HCT116 (cell line): Measurements from ENCODE around the gene ZNF628. TPM values are rescaled to one million over a fixed set of nuclear protein-coding genes. Genes with fewer than 3 reads are reported as not detected.
A peak's percentile ranks its signal among the peaks of the same experiment; 100 is the strongest.

ENCODE experiments used
- ATAC-seq: fragments of 200-7000 bp; cut with Tn5 transposase; 2 replicates; pipeline ENCODE4 v1.9.1; 2020; ENCODE audit warnings: mild to moderate bottlenecking, moderate library complexity
- BruUV-seq: library from RNA; stranded (reverse); fragments of 400-500 nt; replicated peaks from 2 replicates; lab custom pipeline; 2021; lab: Mats Ljungman, UMichigan
- CTCF ChIA-PET: fragments of 300-600 bp; sonication (Branson Sonifier 250); formaldehyde crosslinking; loops from one replicate; lab custom pipeline; 2021; ENCODE audit warnings: antibody characterized with exemption; lab: Charles Lee
- POLR2A ChIA-PET: fragments of 300-600, 350-600 bp; sonication (Branson Sonifier 250); formaldehyde crosslinking; loops from one replicate; lab custom pipeline; 2021; ENCODE audit warnings: antibody characterized with exemption; lab: Charles Lee
- RAD21 ChIA-PET, 2 experiments: fragments of 300-600 bp; sonication (Branson Sonifier 250); formaldehyde crosslinking; loops; one replicate each; lab custom pipeline; 2023; ENCODE audit warnings: low total read pairs in 2 of 2; ENCODE audit not compliant: uncharacterized antibody in 2 of 2, unreplicated experiment in 2 of 2, low non-redundant PET in 1 of 2; lab: Charles Lee
- DNase-seq: peaks from one replicate; pipeline ENCODE4 v3.0.0-alpha.2; 2010; ENCODE audit warnings: low read depth, low spot score
- H2AFZ ChIP-seq: fragments of 200-600 bp; shearing (Covaris generic), sonication (generic); 2 replicates; pipeline ENCODE4 v1.6.1; 2017; ENCODE audit warnings: low read depth, mixed run types, mixed read lengths, antibody characterized with exemption, low read length; ENCODE audit not compliant: poor library complexity, severe bottlenecking
- H3K27ac ChIP-seq: 2 replicates; pipeline ENCODE4 v1.5.1; 2012; ENCODE audit warnings: low read depth, low read length
- H3K27me3 ChIP-seq: fragments of 200-600 bp; sonication (generic); 2 replicates; pipeline ENCODE4 v1.6.1; 2016; ENCODE audit warnings: mixed run types, low read length, mixed read lengths; ENCODE audit not compliant: insufficient read depth
- H3K36me3 ChIP-seq, 2 experiments: fragments of 200-500 bp in 1 of 2; fragments of 200-600 bp in 1 of 2; sonication (Bioruptor generic) in 1 of 2; sonication (generic) in 1 of 2; 2 replicates each; pipeline versions ENCODE4 v1.5.1 to v1.6.1; 2014 to 2016; ENCODE audit warnings: low read length in 2 of 2, inconsistent platforms in 1 of 2, mixed read lengths in 1 of 2, mixed run types in 1 of 2; ENCODE audit not compliant: insufficient read depth in 2 of 2, control insufficient read depth in 1 of 2
- H3K4me1 ChIP-seq, 2 experiments: fragments of 200-600 bp in 1 of 2; sonication (generic) in 1 of 2; 2 replicates each; pipeline versions ENCODE4 v1.5.1 to v1.6.1; 2012 to 2017; ENCODE audit warnings: low read length in 2 of 2, inconsistent platforms in 1 of 2, mild to moderate bottlenecking in 1 of 2, mixed read lengths in 1 of 2, mixed run types in 1 of 2, moderate library complexity in 1 of 2; ENCODE audit not compliant: insufficient read depth in 2 of 2, control insufficient read depth in 1 of 2
- H3K4me2 ChIP-seq: fragments of 200-600 bp; sonication (generic); 2 replicates; pipeline ENCODE4 v1.6.1; 2017; ENCODE audit warnings: mixed run types, low read length, mixed read lengths
- H3K4me3 ChIP-seq, 2 experiments: fragments of 200-600 bp in 1 of 2; sonication (generic) in 1 of 2; replicated peaks in 1 of 2; 2 replicates each; pipeline ENCODE4 v1.5.1; 2011 to 2016; ENCODE audit warnings: low read length in 2 of 2, control low read depth in 1 of 2, low read depth in 1 of 2, mild to moderate bottlenecking in 1 of 2, mixed read lengths in 1 of 2, mixed run types in 1 of 2
- H3K79me2 ChIP-seq: fragments of 200-600 bp; sonication (generic); 2 replicates; pipeline ENCODE4 v1.6.1; 2017; ENCODE audit warnings: mild to moderate bottlenecking, mixed run types, low read length, moderate library complexity, mixed read lengths; ENCODE audit not compliant: insufficient read depth
- H3K9ac ChIP-seq: fragments of 200-600 bp; sonication (generic); 2 replicates; pipeline ENCODE4 v1.6.1; 2016; ENCODE audit warnings: low read length, mixed read lengths
- H3K9me2 ChIP-seq: fragments of 200-600 bp; sonication (generic), shearing (Covaris generic); 2 replicates; pipeline ENCODE4 v1.6.1; 2017; ENCODE audit warnings: mixed run types, mild to moderate bottlenecking, moderate library complexity; ENCODE audit not compliant: insufficient read depth
- H3K9me3 ChIP-seq, 2 experiments: fragments of 200-500 bp in 1 of 2; fragments of 200-600 bp in 1 of 2; sonication (Bioruptor generic) in 1 of 2; sonication (generic) in 1 of 2; 2 replicates each; pipeline ENCODE4 v1.6.1; 2014 to 2017; ENCODE audit warnings: low read length in 2 of 2, mixed read lengths in 2 of 2, inconsistent platforms in 1 of 2, low read depth in 1 of 2, mild to moderate bottlenecking in 1 of 2, mixed run types in 1 of 2, moderate library complexity in 1 of 2; ENCODE audit not compliant: control insufficient read depth in 1 of 2, insufficient read depth in 1 of 2
- H4K20me1 ChIP-seq: fragments of 200-600 bp; sonication (generic), shearing (Covaris generic); 2 replicates; pipeline ENCODE4 v1.6.1; 2017; ENCODE audit warnings: mixed run types, mild to moderate bottlenecking, moderate library complexity; ENCODE audit not compliant: insufficient read depth
- CBX3 ChIP-seq: IDR thresholded peaks from 2 replicates; pipeline ENCODE4 v1.6.1; 2012; ENCODE audit warnings: low read depth
- CEBPB ChIP-seq: IDR thresholded peaks from 2 replicates; pipeline ENCODE4 v1.6.1; 2012; ENCODE audit warnings: low read depth
- ELF1 ChIP-seq: IDR thresholded peaks from 2 replicates; pipeline ENCODE4 v1.6.1; 2012; ENCODE audit warnings: low read depth, borderline replicate concordance
- EZH2 ChIP-seq: fragments of 200-600 bp; sonication (generic); IDR thresholded peaks from 2 replicates; pipeline ENCODE4 v1.6.1; 2017; ENCODE audit warnings: antibody characterized with exemption, mixed run types
- EZH2phosphoT487 ChIP-seq: fragments of 200-600 bp; IDR thresholded peaks from 2 replicates; pipeline ENCODE4 v1.6.1; 2018; ENCODE audit warnings: antibody characterized with exemption, borderline replicate concordance
- FOSL1 ChIP-seq: IDR thresholded peaks from 2 replicates; pipeline ENCODE4 v1.6.1; 2012; ENCODE audit warnings: low read depth
- MAX ChIP-seq: IDR thresholded peaks from 2 replicates; pipeline ENCODE4 v1.6.1; 2012
- POLR2A ChIP-seq: IDR thresholded peaks from 2 replicates; pipeline ENCODE4 v1.7.0; 2011; ENCODE audit warnings: borderline replicate concordance; ENCODE audit not compliant: insufficient read depth, insufficient read length; ENCODE audit errors: extremely low read depth
- POLR2AphosphoS5 ChIP-seq: IDR thresholded peaks from 2 replicates; pipeline ENCODE4 v1.6.1; 2011; ENCODE audit warnings: mild to moderate bottlenecking, low read depth, low read length, moderate library complexity
- RAD21 ChIP-seq: IDR thresholded peaks from 2 replicates; pipeline ENCODE4 v1.6.1; 2012; ENCODE audit warnings: low read depth, mild to moderate bottlenecking
- SIN3A ChIP-seq: IDR thresholded peaks from 2 replicates; pipeline ENCODE4 v1.6.1; 2012; ENCODE audit warnings: low read depth
- SP1 ChIP-seq: IDR thresholded peaks from 2 replicates; pipeline ENCODE4 v1.6.1; 2012; ENCODE audit warnings: low read depth
- SRF ChIP-seq: IDR thresholded peaks from 2 replicates; pipeline ENCODE4 v1.6.1; 2012; ENCODE audit warnings: low read depth
- TCF7L2 ChIP-seq: IDR thresholded peaks from 2 replicates; pipeline ENCODE4 v1.7.0; 2011; ENCODE audit warnings: borderline replicate concordance, inconsistent platforms; ENCODE audit not compliant: insufficient read depth, insufficient read length; ENCODE audit errors: extremely low read depth
- YY1 ChIP-seq: IDR thresholded peaks from 2 replicates; pipeline ENCODE4 v1.6.1; 2011; ENCODE audit warnings: low read length, low read depth, moderate library complexity, mild to moderate bottlenecking; ENCODE audit not compliant: insufficient replicate concordance; ENCODE audit errors: extremely low read depth
- ZBTB33 ChIP-seq: IDR thresholded peaks from 2 replicates; pipeline ENCODE4 v1.6.1; 2011; ENCODE audit warnings: mild to moderate bottlenecking, low read length, moderate library complexity; ENCODE audit not compliant: insufficient replicate concordance; ENCODE audit errors: extremely low read depth
- ZNF274 ChIP-seq: fragments of 200-500 bp; sonication (Bioruptor generic); IDR thresholded peaks from 2 replicates; pipeline ENCODE4 v1.6.1; 2014; ENCODE audit warnings: mild to moderate bottlenecking, low read depth, low read length, inconsistent platforms
- intact Hi-C: fragments of 100-400 bp; cut with micrococcal nuclease; formaldehyde crosslinking; loops from 2 replicates; pipeline ENCODE4 v1.10.0; 2022
- total RNA-seq: library from RNA; stranded (reverse); gene quantifications from one replicate; pipeline ENCODE4 v1.2.1, GENCODE V29; 2021; ENCODE audit not compliant: unreplicated experiment

Gene ZNF628
- total RNA-seq, 1 experiment from 2014 or later, result 14.9 TPM

- H4K20me1 ChIP-seq, result no peaks in the 10 kb centered on the region
- no peak for DNase-seq
- no peak overlapping the region for H3K27ac ChIP-seq
- ATAC-seq, result no peak
- ChIA-PET CTCF (interaction anchor here (0.6 to 2.3 kb wide), 23 partner anchors 8 to 623 kb away, joined by 3 to 15 read pairs (median 4); partner anchors contain the start of genes FIZ1, ISOC2, NAT14 and ZNF524), POLR2A (interaction anchor here (1.1 to 1.2 kb wide), 2 partner anchors 28 to 96 kb away, joined by 5 to 6 read pairs; partner anchors contain the start of genes UBE2S and ZNF628), RAD21 (interaction anchor here (0.7 to 1.2 kb wide), 5 partner anchors 36 to 363 kb away, joined by 3 to 4 read pairs (median 3); partner anchors contain the start of gene ISOC2 (in 1 of the 2))
- H3K4me1 ChIP-seq, result peaks cover 0 to 4% of the 10 kb centered on the region in 2 experiments; a peak in 1 of 4 replicates
- intact Hi-C loops, result no loop called here
- H3K79me2 ChIP-seq, result no peaks in the 10 kb centered on the region
- H3K4me3 ChIP-seq, result no peak overlapping the region
- no peak overlapping the region for H3K9ac ChIP-seq
- peak overlapping the region; percentile 34; the same call in 1 of the 2 replicates for H3K4me2 ChIP-seq
- BruUV-seq, result no TSS peak
- H3K36me3 ChIP-seq, result no peaks in the 10 kb centered on the region
- H3K27me3 ChIP-seq, result no peaks in the 10 kb centered on the region
- H2AFZ ChIP-seq, result no peak overlapping the region
- H3K9me3 ChIP-seq, result no peaks in the 10 kb centered on the region
- no peak for TF ChIP-seq EZH2phosphoT487
- TF ChIP-seq FOSL1, result no peak
- no peaks in the 10 kb centered on the region for H3K9me2 ChIP-seq
Measured at GRCh38 chr19:55504252-55504603, 27.8 kb downstream of the ZNF628 start.

- H2AFZ ChIP-seq, result no peak overlapping the region
- intact Hi-C loops, result no loop called here
- no peak overlapping the region for H3K9ac ChIP-seq
- peaks cover 0 to 4% of the 10 kb centered on the region in 2 experiments; a peak in 1 of 4 replicates for H3K4me1 ChIP-seq
- ChIA-PET RAD21 (no interaction called here), POLR2A (no interaction called here), CTCF (interaction anchor here (1.9 to 2.3 kb wide), 2 partner anchors 28 to 38 kb away, joined by 10 to 15 read pairs; partner anchors contain the start of gene ZNF628)
- H3K36me3 ChIP-seq, result no peaks in the 10 kb centered on the region
- H3K27me3 ChIP-seq, result no peaks in the 10 kb centered on the region
- no peaks in the 10 kb centered on the region for H4K20me1 ChIP-seq
- no peaks in the 10 kb centered on the region for H3K79me2 ChIP-seq
- no TSS peak for BruUV-seq
- DNase-seq (no peak), ATAC-seq (no peak)
- no peak overlapping the region for H3K27ac ChIP-seq
- no peaks in the 10 kb centered on the region for H3K9me2 ChIP-seq
- H3K4me3 ChIP-seq, result no peak overlapping the region
- no peak overlapping the region for H3K4me2 ChIP-seq
- no peaks in the 10 kb centered on the region for H3K9me3 ChIP-seq
- no peak for TF ChIP-seq CBX3
- TF ChIP-seq CEBPB, result no peak
- TF ChIP-seq ELF1, result no peak
- no peak for TF ChIP-seq TCF7L2
- TF ChIP-seq SP1, result no peak
- no peak for TF ChIP-seq MAX
- no peak for TF ChIP-seq POLR2A
- no peak for TF ChIP-seq YY1
- TF ChIP-seq SRF, result no peak
- TF ChIP-seq SIN3A, result no peak
- no peak for TF ChIP-seq RAD21
- TF ChIP-seq ZNF274, result no peak
- no peak for TF ChIP-seq EZH2
- no peak for TF ChIP-seq POLR2AphosphoS5
- TF ChIP-seq ZBTB33, result no peak
Measured at GRCh38 chr19:55504981-55505380, 28.6 kb downstream of the ZNF628 start.
